Skeletal muscle tissue (tissue), 4 donors: Measurements from ENCODE around the gene TBC1D10A. TPM values are rescaled to one million over a fixed set of nuclear protein-coding genes. Genes with fewer than 3 reads are reported as not detected.

Experiments used
- H3K27ac ChIP-seq: one replicate; pipeline ENCODE4 v1.7.0; 2013; ENCODE audit warnings: mild to moderate bottlenecking, low read depth, low read length, inconsistent platforms
- H3K27me3 ChIP-seq, 3 donors: one replicate each; pipeline ENCODE4 v1.7.0; 2013; ENCODE audit warnings: low read length in 3 of 3; ENCODE audit not compliant: control insufficient read depth in 3 of 3, insufficient read depth in 3 of 3
- H3K36me3 ChIP-seq, 3 donors: one replicate each; pipeline ENCODE4 v1.7.0; 2013; ENCODE audit warnings: low read length in 3 of 3; ENCODE audit not compliant: control insufficient read depth in 3 of 3, insufficient read depth in 3 of 3
- H3K4me1 ChIP-seq, 3 donors: one replicate each; pipeline ENCODE4 v1.7.0; 2013; ENCODE audit warnings: low read length in 3 of 3, mild to moderate bottlenecking in 3 of 3; ENCODE audit not compliant: control insufficient read depth in 3 of 3, insufficient read depth in 3 of 3
- H3K4me3 ChIP-seq, 3 donors: one replicate each; pipeline ENCODE4 v1.7.0; 2013; ENCODE audit warnings: low read length in 3 of 3
- H3K9ac ChIP-seq, 3 donors: one replicate each; pipeline ENCODE4 v1.7.0; 2013; ENCODE audit warnings: low read length in 3 of 3, mild to moderate bottlenecking in 3 of 3, moderate library complexity in 2 of 3, low read depth in 1 of 3
- H3K9me3 ChIP-seq, 3 donors: one replicate each; pipeline ENCODE4 v1.7.0; 2013; ENCODE audit warnings: low read length in 3 of 3; ENCODE audit not compliant: control insufficient read depth in 3 of 3
- total RNA-seq: library from RNA; depleted of rRNA; stranded (reverse); fragments of >200 nt; gene quantifications from one replicate; pipeline ENCODE4 v1.2.3, GENCODE V29; 2014
- donor health status: Osteomylitis.

Gene TBC1D10A
- total RNA-seq, 1 donor from 2014 or later = 7.3 TPM

DNA sequence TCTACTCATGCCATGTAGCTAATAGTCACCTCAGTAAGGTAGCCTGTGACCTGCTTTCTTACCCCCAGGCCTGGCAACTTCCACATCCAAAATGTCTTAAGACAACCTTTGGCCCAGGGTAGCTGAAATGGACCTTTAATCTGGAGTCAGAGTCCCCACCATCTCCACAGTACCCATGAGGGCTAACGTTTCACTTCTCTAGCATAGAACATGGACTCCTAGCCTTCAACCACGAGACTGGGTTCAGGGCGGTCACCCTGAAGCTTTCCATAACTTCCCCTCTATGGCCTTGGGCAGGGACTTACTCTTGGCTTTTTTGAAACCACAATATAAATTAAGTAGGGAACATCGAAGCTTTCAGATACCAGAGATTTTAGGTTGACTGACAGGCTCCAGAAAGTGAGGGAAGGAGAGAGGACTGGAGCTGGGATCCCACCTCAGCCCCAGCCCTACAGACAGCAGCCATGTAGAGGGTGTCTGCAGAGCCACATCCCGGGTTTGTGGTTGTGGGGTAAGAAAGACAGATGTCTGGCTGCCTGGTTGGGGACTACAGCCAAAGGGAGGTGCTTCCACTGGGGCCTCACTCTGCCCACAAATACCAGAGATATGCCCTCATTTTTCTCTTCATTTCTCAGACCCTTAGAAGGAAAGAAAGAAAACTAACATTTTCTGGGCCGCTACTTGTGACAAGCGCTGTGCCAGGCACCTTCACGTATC is 2.6 kb downstream of the TBC1D10A start:
- Histone ChIP-seq H3K9ac (no peak overlapping the region), H3K36me3 (peaks cover 3 to 5% (median 3%) of the 10 kb centered on the region in 3 donors), H3K9me3 (no peaks in the 10 kb centered on the region), H3K27ac (no peak overlapping the region), H3K27me3 (no peaks in the 10 kb centered on the region), H3K4me1 (peaks cover 34 to 50% (median 43%) of the 10 kb centered on the region in 3 donors), H3K4me3 (peak overlapping the region in 1 of 3 donors; percentile 38)

GRCh38 chr22:30323246-30323645 is 3.5 kb downstream of the TBC1D10A start:
- no peak overlapping the region for H3K27ac ChIP-seq

DNA sequence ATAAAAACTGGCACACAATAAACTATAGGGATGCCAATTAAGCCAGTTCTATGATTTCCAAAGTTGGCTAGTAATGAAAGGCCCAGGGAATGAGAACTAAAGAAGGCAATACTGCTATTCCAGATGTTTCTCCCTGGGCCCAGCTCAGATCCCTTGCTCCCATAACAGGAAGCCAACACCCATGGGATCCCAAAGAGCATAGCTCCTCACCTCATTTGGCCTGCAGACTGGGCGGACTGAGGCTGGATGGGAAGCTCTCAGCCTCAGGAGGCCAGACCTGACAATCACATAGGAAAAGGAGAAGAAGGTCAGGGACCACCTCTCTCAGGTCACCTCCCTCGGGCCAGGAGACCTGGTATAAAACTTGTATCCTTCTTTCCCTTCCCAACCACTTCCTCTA is 5.3 kb downstream of the TBC1D10A start:
- Histone ChIP-seq H3K4me1 (peaks cover 39 to 49% (median 44%) of the 10 kb centered on the region in 3 donors), H3K27me3 (no peaks in the 10 kb centered on the region), H3K4me3 (no peak overlapping the region), H3K27ac (peak overlapping the region; percentile 15), H3K9ac (no peak overlapping the region), H3K36me3 (peaks cover 3 to 5% (median 3%) of the 10 kb centered on the region in 3 donors), H3K9me3 (no peaks in the 10 kb centered on the region)

More at GRCh38 chr22:30323246-30323645, 3.5 kb downstream of the TBC1D10A start:
- Histone ChIP-seq H3K27me3 (no peaks in the 10 kb centered on the region), H3K4me1 (peaks cover 38 to 53% (median 50%) of the 10 kb centered on the region in 3 donors), H3K4me3 (no peak overlapping the region), H3K36me3 (peaks cover 3 to 5% (median 3%) of the 10 kb centered on the region in 3 donors), H3K9me3 (no peaks in the 10 kb centered on the region), H3K9ac (no peak overlapping the region)

- no peak overlapping the region for H3K4me3 ChIP-seq
- no peaks in the 10 kb centered on the region for H3K27me3 ChIP-seq
- H3K4me1 ChIP-seq = peaks cover 27 to 42% (median 36%) of the 10 kb centered on the region in 3 donors
- H3K36me3 ChIP-seq = peaks cover 2 to 3% (median 3%) of the 10 kb centered on the region in 3 donors
- no peak overlapping the region for H3K27ac ChIP-seq
- no peaks in the 10 kb centered on the region for H3K9me3 ChIP-seq
- no peak overlapping the region for H3K9ac ChIP-seq
Observed at GRCh38 chr22:30320021-30320556, 6.7 kb downstream of the TBC1D10A start.

GRCh38 chr22:30318799-30319419 is 7.8 kb downstream of the TBC1D10A start:
- no peak overlapping the region for H3K9ac ChIP-seq
- peaks cover 2 to 3% (median 3%) of the 10 kb centered on the region in 3 donors for H3K36me3 ChIP-seq
- peaks cover 20 to 34% (median 27%) of the 10 kb centered on the region in 3 donors for H3K4me1 ChIP-seq
- no peaks in the 10 kb centered on the region for H3K9me3 ChIP-seq
- no peak overlapping the region for H3K4me3 ChIP-seq
- no peak overlapping the region for H3K27ac ChIP-seq
- H3K27me3 ChIP-seq = no peaks in the 10 kb centered on the region

GRCh38 chr22:30317778-30318177 is 9.0 kb downstream of the TBC1D10A start:
- H3K4me1 ChIP-seq = peaks cover 19 to 38% (median 27%) of the 10 kb centered on the region in 3 donors
- no peak overlapping the region for H3K27ac ChIP-seq
- peaks cover 2 to 3% (median 3%) of the 10 kb centered on the region in 3 donors for H3K36me3 ChIP-seq
- no peaks in the 10 kb centered on the region for H3K9me3 ChIP-seq
- no peaks in the 10 kb centered on the region for H3K27me3 ChIP-seq
- no peak overlapping the region for H3K9ac ChIP-seq
- H3K4me3 ChIP-seq = no peak overlapping the region

- H3K4me1 ChIP-seq = peaks cover 25 to 46% (median 35%) of the 10 kb centered on the region in 3 donors
- no peak overlapping the region for H3K27ac ChIP-seq
- no peak overlapping the region for H3K4me3 ChIP-seq
- H3K36me3 ChIP-seq = peaks cover 2 to 3% (median 3%) of the 10 kb centered on the region in 3 donors
- H3K9ac ChIP-seq = no peak overlapping the region
- no peaks in the 10 kb centered on the region for H3K9me3 ChIP-seq
- no peaks in the 10 kb centered on the region for H3K27me3 ChIP-seq
Observed at GRCh38 chr22:30315962-30316576, 10.7 kb downstream of the TBC1D10A start.

DNA sequence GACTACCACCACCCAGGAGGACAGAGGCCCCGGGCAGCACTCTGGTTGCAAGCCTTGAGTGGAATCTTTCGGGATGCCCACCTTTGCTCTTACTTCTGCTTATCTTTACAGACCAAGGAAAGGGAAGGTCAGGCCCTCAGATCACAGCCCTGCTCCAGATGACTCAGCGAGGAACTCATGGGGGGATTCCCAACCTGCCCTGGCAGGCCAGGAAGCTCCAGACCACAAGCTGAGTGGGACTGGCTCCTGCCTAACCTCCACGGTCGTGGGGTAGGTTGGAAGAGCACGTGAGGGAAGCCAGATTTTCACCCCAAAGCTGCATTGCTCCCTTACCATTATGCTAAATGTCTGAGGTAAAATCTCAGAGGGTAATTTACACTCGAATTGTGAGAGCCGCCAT is 11.8 kb downstream of the TBC1D10A start:
- Histone ChIP-seq H3K9me3 (no peaks in the 10 kb centered on the region), H3K9ac (no peak overlapping the region), H3K27ac (no peak overlapping the region), H3K4me1 (peaks cover 34 to 46% (median 36%) of the 10 kb centered on the region in 3 donors), H3K4me3 (no peak overlapping the region), H3K36me3 (peaks cover 0 to 3% (median 0%) of the 10 kb centered on the region in 3 donors), H3K27me3 (no peaks in the 10 kb centered on the region)

GRCh38 chr22:30313527-30314363 is 13.0 kb downstream of the TBC1D10A start:
- Histone ChIP-seq H3K9me3 (no peaks in the 10 kb centered on the region), H3K9ac (no peak overlapping the region), H3K27ac (no peak overlapping the region), H3K4me1 (peaks cover 43 to 49% (median 45%) of the 10 kb centered on the region in 3 donors), H3K27me3 (no peaks in the 10 kb centered on the region), H3K36me3 (no peaks in the 10 kb centered on the region), H3K4me3 (no peak overlapping the region)
